ENCODE results near the gene CFAP61. TPM values are rescaled to one million over a fixed set of nuclear protein-coding genes. Genes with fewer than 3 reads are reported as not detected.

CFAP61 gene
- polyA plus RNA-seq, 6 donors from 2014 or later: not detected

- Mint-ChIP-seq H3K4me3 (peak overlapping the region; percentile 65 to 81 (median 76)), H3K4me1 (peaks cover 11 to 17% (median 12%) of the 10 kb centered on the region in 3 donors), H3K27me3 (peaks cover 66 to 72% (median 72%) of the 10 kb centered on the region in 3 donors)
Observed at GRCh38 chr20:20370094-20370575, 317.8 kb downstream of the CFAP61 start.

GRCh38 chr20:20371083-20371482 is 318.8 kb downstream of the CFAP61 start:
- peaks cover 11 to 12% (median 11%) of the 10 kb centered on the region in 3 donors for H3K4me1 Mint-ChIP-seq
- no peaks in the 10 kb centered on the region for H3K9me3 Mint-ChIP-seq
- H3K4me3 Mint-ChIP-seq: no peak overlapping the region
- DNase-seq: no peak
- peaks cover 66 to 73% (median 72%) of the 10 kb centered on the region in 3 donors for H3K27me3 Mint-ChIP-seq
- H3K36me3 Mint-ChIP-seq: peaks cover 5 to 7% of the 10 kb centered on the region in 2 donors
- ATAC-seq (ENCODE audit: low read depth in 2 of 2): no peak
- no peak overlapping the region for H3K27ac Mint-ChIP-seq

More at GRCh38 chr20:20370094-20370575, 317.8 kb downstream of the CFAP61 start:
- Mint-ChIP-seq H3K36me3 (peaks cover 5 to 7% of the 10 kb centered on the region in 2 donors), H3K9me3 (no peaks in the 10 kb centered on the region), H3K27ac (peak overlapping the region in 3 of 6 donors; percentile 8 to 77 (median 27))
- DNase-seq (no peak), ATAC-seq (ENCODE audit: low read depth in 2 of 2) (no peak)

- DNase-seq (no peak), ATAC-seq (ENCODE audit: low read depth in 2 of 2) (no peak)
- peaks cover 68 to 69% (median 69%) of the 10 kb centered on the region in 3 donors for H3K27me3 Mint-ChIP-seq
- no peak overlapping the region for H3K4me3 Mint-ChIP-seq
- no peak overlapping the region for H3K27ac Mint-ChIP-seq
- no peaks in the 10 kb centered on the region for H3K9me3 Mint-ChIP-seq
- H3K4me1 Mint-ChIP-seq: peaks cover 8 to 12% (median 9%) of the 10 kb centered on the region in 3 donors
- peaks cover 5 to 7% of the 10 kb centered on the region in 2 donors for H3K36me3 Mint-ChIP-seq
Observed at GRCh38 chr20:20371681-20372080, 319.3 kb downstream of the CFAP61 start.

GRCh38 chr20:20373091-20373571 is 320.8 kb downstream of the CFAP61 start:
- Mint-ChIP-seq H3K36me3 (peaks cover 5 to 7% of the 10 kb centered on the region in 2 donors), H3K4me3 (no peak overlapping the region), H3K9me3 (no peaks in the 10 kb centered on the region), H3K27ac (no peak overlapping the region), H3K4me1 (peaks cover 5 to 6% (median 5%) of the 10 kb centered on the region in 3 donors), H3K27me3 (peaks cover 63 to 73% (median 68%) of the 10 kb centered on the region in 3 donors)
- ATAC-seq (ENCODE audit: low read depth in 2 of 2): no peak
- no peak for DNase-seq

- Mint-ChIP-seq H3K4me3 (no peak overlapping the region), H3K27me3 (peaks cover 56 to 72% (median 58%) of the 10 kb centered on the region in 3 donors), H3K27ac (no peak overlapping the region), H3K4me1 (no peaks in the 10 kb centered on the region), H3K36me3 (no peaks in the 10 kb centered on the region), H3K9me3 (peaks cover 0 to 4% (median 0%) of the 10 kb centered on the region in 7 donors)
- DNase-seq: no peak
- ATAC-seq (ENCODE audit: low read depth in 2 of 2): no peak
Observed at GRCh38 chr20:20375862-20376261, 323.5 kb downstream of the CFAP61 start.

- DNase-seq (no peak), ATAC-seq (ENCODE audit: low read depth in 2 of 2) (no peak)
- no peak overlapping the region for H3K4me3 Mint-ChIP-seq
- H3K9me3 Mint-ChIP-seq: peaks cover 0 to 2% (median 0%) of the 10 kb centered on the region in 7 donors
- peaks cover 6% of the 10 kb centered on the region in 2 donors for H3K36me3 Mint-ChIP-seq
- peaks cover 0 to 12% (median 4%) of the 10 kb centered on the region in 3 donors for H3K27me3 Mint-ChIP-seq
- H3K4me1 Mint-ChIP-seq: no peaks in the 10 kb centered on the region
- H3K27ac Mint-ChIP-seq: peak overlapping the region in 1 of 6 donors; percentile 48
Observed at GRCh38 chr20:20386192-20386591, 333.9 kb downstream of the CFAP61 start.

GRCh38 chr20:20390393-20390792 is 338.1 kb downstream of the CFAP61 start:
- Mint-ChIP-seq H3K4me3 (no peak overlapping the region), H3K4me1 (no peaks in the 10 kb centered on the region), H3K27me3 (no peaks in the 10 kb centered on the region), H3K27ac (no peak overlapping the region), H3K36me3 (peaks cover 6 to 20% of the 10 kb centered on the region in 2 donors), H3K9me3 (no peaks in the 10 kb centered on the region)
- no peak for DNase-seq
- no peak for ATAC-seq (ENCODE audit: low read depth in 2 of 2)

- ATAC-seq (ENCODE audit: low read depth in 2 of 2) (no peak), DNase-seq (no peak)
- Mint-ChIP-seq H3K4me1 (no peaks in the 10 kb centered on the region), H3K27ac (no peak overlapping the region), H3K9me3 (no peaks in the 10 kb centered on the region), H3K27me3 (no peaks in the 10 kb centered on the region), H3K36me3 (peaks cover 6 to 20% of the 10 kb centered on the region in 2 donors), H3K4me3 (no peak overlapping the region)
Observed at GRCh38 chr20:20391115-20391514, 338.8 kb downstream of the CFAP61 start.

- DNase-seq (no peak), ATAC-seq (ENCODE audit: low read depth in 2 of 2) (no peak)
- Mint-ChIP-seq H3K9me3 (no peaks in the 10 kb centered on the region), H3K27ac (no peak overlapping the region), H3K4me1 (no peaks in the 10 kb centered on the region), H3K4me3 (no peak overlapping the region), H3K27me3 (no peaks in the 10 kb centered on the region), H3K36me3 (peaks cover 6 to 20% of the 10 kb centered on the region in 2 donors)
Observed at GRCh38 chr20:20391766-20392165, 339.4 kb downstream of the CFAP61 start.

- H3K4me3 Mint-ChIP-seq: no peak overlapping the region
- no peaks in the 10 kb centered on the region for H3K27me3 Mint-ChIP-seq
- H3K9me3 Mint-ChIP-seq: no peaks in the 10 kb centered on the region
- peak overlapping the region in 1 of 6 donors; percentile 8 for H3K27ac Mint-ChIP-seq
- no peaks in the 10 kb centered on the region for H3K4me1 Mint-ChIP-seq
- no peak for ATAC-seq (ENCODE audit: low read depth in 2 of 2)
- peaks cover 7 to 20% of the 10 kb centered on the region in 2 donors for H3K36me3 Mint-ChIP-seq
- no peak for DNase-seq
Observed at GRCh38 chr20:20393207-20394120, 341.1 kb downstream of the CFAP61 start.

- Mint-ChIP-seq H3K36me3 (peaks cover 8 to 17% of the 10 kb centered on the region in 2 donors), H3K27me3 (no peaks in the 10 kb centered on the region), H3K9me3 (no peaks in the 10 kb centered on the region), H3K4me1 (no peaks in the 10 kb centered on the region), H3K27ac (peak overlapping the region in 1 of 6 donors; percentile 62), H3K4me3 (no peak overlapping the region)
- DNase-seq (no peak), ATAC-seq (ENCODE audit: low read depth in 2 of 2) (no peak)
Observed at GRCh38 chr20:20395087-20395486, 342.8 kb downstream of the CFAP61 start.

- H3K27ac Mint-ChIP-seq: no peak overlapping the region
- H3K9me3 Mint-ChIP-seq: no peaks in the 10 kb centered on the region
- H3K36me3 Mint-ChIP-seq: peaks cover 7 to 17% of the 10 kb centered on the region in 2 donors
- no peak for DNase-seq
- no peak for ATAC-seq (ENCODE audit: low read depth in 2 of 2)
- no peak overlapping the region for H3K4me3 Mint-ChIP-seq
- H3K27me3 Mint-ChIP-seq: no peaks in the 10 kb centered on the region
- H3K4me1 Mint-ChIP-seq: no peaks in the 10 kb centered on the region
Observed at GRCh38 chr20:20395903-20396568, 343.7 kb downstream of the CFAP61 start.

GRCh38 chr20:20396794-20397193 is 344.5 kb downstream of the CFAP61 start:
- H3K36me3 Mint-ChIP-seq: peaks cover 7 to 17% of the 10 kb centered on the region in 2 donors
- H3K4me3 Mint-ChIP-seq: no peak overlapping the region
- DNase-seq (no peak), ATAC-seq (ENCODE audit: low read depth in 2 of 2) (no peak)
- no peak overlapping the region for H3K27ac Mint-ChIP-seq
- no peaks in the 10 kb centered on the region for H3K4me1 Mint-ChIP-seq
- no peaks in the 10 kb centered on the region for H3K27me3 Mint-ChIP-seq
- no peaks in the 10 kb centered on the region for H3K9me3 Mint-ChIP-seq
